Left lobe of liver (tissue), 2 donors: ENCODE measurements around the gene MUC20. TPM values are rescaled to one million over a fixed set of nuclear protein-coding genes. Genes with fewer than 3 reads are reported as not detected.

Source experiments
- ATAC-seq: fragments of 200-7000 bp; cut with Tn5 transposase; one replicate; pipeline ENCODE4 v1.9.1; 2020; ENCODE audit warnings: mild to moderate bottlenecking, moderate library complexity
- DNase-seq: peaks from one replicate; pipeline ENCODE4 v3.0.0-alpha.2; 2020; ENCODE audit warnings: low spot score
- total RNA-seq: library from RNA; stranded (reverse); gene quantifications from one replicate; pipeline ENCODE4 v1.2.1, GENCODE V29; 2021
- donor health status: DM: no; HTN: no; CAD: no; lungs with moderate emphysema.
- donor health status: DM: no; HTN: yes; CAD: no.

MUC20 gene
- total RNA-seq, 1 donor from 2014 or later, result 29.6 TPM

DNA sequence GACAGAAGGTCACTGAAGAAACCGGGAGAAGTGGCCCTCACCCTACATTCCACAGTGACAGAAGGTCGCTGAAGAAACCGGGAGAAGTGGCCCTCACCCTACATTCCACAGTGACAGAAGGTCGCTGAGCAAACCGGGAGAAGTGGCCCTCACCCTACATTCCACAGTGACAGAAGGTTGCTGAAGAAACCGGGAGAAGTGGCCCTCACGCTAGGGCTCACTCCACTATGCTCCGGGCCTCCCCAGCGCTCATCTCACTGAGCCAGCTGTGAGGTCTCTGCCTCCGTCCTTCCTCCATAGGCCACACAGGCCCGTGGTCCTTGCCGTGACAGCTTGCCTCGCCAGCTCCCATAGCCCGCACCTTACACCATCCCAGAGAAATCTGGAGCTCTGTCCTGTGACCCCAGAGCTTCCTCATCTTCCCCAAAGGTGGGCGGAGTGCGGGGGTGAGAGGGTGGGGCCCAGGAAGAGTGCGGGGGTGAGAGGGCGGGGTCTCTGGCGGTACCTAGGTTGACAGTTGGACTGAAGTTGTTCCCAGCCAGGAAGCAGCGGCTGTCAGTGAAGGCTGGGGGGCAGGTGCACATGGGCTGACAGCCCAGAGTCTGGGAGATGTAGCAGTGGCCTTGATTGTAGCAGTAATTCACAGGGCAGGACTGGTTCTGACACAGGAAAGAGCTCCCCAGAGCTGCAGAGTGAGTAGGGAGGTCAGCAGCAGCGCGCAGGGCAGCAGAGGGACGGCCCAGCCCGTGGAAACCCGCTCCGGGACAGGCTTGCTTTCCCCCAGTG, 32.0 kb downstream of the MUC20 start:
- DNase-seq, result no peak

DNA sequence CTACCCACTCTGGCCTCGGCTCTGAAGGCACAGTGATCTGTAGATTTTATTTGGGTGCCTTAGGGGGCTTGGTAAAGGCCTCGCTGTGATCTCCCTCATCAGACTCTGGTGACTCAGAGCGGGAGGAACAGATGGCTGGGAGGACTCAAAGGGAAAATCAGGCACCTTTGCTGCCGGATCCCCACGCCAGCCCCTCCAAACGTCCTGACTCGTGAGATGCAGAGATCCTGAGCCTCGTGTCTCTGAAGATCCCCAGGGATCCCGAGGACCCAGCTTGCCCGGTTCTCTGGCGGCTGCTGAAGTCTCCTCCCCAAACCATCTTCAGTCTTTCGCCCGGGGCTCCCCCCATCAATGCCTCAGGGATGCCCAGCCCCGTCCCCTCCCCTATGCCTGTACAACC, 32.8 kb downstream of the MUC20 start:
- ATAC-seq, result no peak
- DNase-seq, result no peak

More for the DNA sequence above, 32.0 kb downstream of the MUC20 start:
- no peak for ATAC-seq

- ATAC-seq (peak; percentile 14), DNase-seq (no peak)
Observed at GRCh38 chr3:195754141-195754540, 33.4 kb downstream of the MUC20 start.

DNA sequence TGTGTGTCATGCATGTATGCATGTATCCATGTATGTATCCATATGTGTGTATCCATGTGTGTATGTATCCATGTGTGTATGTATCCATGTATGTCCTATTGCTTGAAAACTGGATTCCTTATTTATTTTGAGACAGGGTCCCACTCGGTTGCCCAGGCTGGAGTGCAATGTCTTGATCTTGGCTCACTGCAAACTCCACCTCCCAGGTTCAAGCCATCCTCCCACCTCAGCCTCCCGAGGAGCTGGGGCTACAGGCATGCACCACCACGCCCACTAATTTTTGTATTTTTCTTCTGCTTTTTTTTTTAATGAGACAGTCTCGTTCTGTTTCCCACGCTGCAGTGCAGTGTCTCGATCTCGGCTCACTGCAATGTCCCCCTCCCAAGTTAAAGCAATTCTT, 34.1 kb downstream of the MUC20 start:
- ATAC-seq (no peak), DNase-seq (no peak)

DNA sequence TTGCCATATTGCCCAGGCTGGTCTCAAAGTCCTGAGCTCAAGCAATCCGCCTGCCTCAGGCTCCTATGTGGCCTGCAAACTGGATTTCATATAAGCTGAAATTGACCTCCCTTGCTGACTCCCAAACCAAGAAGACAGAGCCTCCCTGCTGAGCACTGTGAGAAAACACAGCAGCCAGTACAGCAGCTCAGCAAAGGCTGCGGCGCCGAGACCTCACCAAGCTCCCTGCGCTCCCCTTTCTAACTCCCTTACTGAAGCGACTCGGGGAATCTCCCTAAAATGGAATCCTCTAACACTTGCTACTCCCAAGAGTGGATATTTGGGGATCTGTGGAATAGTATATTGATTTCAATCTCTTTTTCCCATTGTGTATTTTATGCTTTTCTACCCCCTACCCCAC, 34.6 kb downstream of the MUC20 start:
- no peak for ATAC-seq
- no peak for DNase-seq

- DNase-seq (no peak), ATAC-seq (no peak)
Observed at GRCh38 chr3:195755791-195756676, 35.3 kb downstream of the MUC20 start.

DNA sequence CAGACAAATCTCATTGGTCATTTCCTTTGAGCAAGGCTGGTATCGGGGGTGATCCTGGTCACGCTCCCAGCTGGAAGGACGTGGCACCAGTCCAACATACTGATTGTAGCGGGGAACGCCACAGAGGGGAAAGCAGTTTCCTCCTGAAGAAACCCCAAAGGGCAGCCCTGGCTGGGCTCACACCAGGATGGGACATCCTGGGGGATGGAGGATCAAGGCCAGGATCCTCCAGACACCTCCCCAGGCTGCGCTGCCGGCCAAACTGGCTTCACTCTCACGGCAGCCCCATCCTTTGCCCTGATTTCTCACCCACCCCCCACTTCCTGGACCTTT, 36.6 kb downstream of the MUC20 start:
- ATAC-seq (no peak), DNase-seq (no peak)

DNA sequence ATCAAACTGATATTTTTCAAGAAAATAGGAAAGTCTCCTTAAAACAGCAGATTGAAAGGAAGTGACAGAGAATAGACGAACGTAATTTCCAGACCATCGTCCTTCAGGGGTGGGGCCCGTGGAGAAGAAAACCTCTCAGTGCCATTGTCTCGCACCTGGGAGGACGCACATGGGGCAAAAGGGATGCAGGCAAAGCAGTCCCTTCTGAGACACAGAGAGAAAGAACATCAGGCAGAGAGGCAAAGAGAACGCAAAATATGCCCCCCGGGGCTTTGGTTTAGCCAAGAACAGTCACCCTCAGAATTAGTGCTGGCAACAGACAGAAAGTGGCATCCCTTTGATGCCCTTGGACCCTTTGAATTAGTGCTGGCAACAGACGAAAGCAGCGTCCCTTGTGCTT, 37.0 kb downstream of the MUC20 start:
- DNase-seq (no peak), ATAC-seq (no peak)

DNA sequence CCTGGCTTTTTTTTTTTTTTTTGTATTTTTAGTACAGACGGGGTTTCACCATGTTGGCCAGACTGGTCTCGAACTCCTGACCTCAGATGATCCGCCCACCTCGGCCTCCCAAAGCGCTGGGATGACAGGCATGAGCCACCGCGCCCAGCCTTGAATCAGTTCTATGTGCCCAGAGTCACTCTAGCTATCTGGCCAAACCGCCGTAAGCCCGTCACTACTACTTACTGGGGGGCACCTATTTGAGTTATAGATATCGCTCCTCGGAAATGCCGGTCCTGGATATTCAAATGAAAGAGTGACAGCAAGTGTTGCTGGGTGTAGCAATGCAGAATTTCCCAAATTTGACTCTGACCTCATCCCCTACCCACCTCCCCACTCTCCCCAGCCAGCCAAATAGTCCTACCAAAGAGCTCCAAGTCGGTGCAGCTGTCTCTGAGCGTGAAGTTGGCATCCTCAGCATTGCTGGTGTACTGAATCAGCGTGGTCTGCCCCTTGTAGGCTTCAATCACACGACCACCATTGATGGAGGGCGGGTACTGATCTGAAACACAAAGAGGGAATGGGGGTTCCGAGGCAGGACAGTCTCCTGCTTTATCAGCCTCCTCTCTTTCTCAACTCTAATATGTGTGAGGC, 38.1 kb downstream of the MUC20 start:
- ATAC-seq (no peak), DNase-seq (no peak)

DNA sequence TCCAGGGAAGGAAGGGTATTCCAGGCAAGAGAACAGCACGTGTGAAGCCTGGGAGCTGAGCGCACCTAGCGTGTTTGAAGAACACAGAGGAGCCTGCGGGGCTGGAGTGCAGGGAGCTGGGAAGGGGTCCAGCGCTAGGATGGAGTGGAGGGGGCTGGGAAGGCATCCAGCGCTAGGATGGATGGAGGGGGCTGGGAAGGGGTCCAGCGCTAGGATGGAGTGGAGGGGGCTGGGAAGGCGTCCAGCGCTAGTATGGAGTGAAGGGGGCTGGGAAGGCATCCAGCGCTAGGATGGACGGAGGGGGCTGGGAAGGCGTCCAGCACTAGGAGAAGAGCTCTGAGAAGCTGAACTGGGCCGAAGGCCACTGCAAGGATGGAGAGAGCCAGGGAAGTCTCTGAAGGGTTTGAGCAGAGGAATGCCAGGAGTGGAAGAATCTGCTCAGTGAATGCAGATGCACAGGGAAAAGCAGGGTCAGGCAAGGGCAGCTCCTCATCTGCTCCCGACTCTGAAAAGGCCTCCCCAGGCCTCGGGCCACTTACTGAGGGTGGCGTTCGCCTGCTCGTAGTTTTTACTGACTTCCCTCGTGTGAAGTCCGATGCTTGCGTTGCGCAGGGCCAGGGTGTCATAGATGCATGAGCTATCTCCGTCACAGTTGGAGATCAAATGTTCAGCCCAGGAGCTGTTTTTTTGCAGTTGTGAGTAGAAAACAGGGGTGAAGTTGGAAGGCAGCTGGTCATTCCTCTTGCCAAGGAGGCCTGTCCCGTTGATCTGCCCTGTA, 39.8 kb downstream of the MUC20 start:
- ATAC-seq, result no peak
- DNase-seq, result no peak

DNA sequence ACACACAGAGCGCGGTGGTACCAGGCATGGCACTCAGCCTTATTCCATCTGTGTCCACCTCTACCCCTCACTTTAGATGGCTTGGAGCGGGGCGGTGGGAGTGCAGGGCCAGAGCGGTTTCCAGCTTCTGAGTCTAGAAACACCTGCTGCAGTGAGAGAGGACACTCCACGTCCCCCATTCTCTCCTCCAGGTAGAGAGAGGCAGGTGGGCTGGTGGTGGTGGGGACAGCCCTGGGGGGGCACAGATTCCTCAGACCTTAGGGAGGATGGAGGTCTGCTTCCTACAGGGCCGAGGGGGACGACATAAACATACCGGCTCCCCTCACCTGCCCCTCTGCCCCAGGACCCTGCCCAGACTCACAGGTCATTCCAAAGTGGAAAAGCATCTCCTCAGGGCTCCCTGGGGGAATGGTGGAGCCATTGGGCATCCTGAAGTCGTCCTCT, 40.4 kb downstream of the MUC20 start:
- DNase-seq, result no peak
- ATAC-seq, result no peak

DNA sequence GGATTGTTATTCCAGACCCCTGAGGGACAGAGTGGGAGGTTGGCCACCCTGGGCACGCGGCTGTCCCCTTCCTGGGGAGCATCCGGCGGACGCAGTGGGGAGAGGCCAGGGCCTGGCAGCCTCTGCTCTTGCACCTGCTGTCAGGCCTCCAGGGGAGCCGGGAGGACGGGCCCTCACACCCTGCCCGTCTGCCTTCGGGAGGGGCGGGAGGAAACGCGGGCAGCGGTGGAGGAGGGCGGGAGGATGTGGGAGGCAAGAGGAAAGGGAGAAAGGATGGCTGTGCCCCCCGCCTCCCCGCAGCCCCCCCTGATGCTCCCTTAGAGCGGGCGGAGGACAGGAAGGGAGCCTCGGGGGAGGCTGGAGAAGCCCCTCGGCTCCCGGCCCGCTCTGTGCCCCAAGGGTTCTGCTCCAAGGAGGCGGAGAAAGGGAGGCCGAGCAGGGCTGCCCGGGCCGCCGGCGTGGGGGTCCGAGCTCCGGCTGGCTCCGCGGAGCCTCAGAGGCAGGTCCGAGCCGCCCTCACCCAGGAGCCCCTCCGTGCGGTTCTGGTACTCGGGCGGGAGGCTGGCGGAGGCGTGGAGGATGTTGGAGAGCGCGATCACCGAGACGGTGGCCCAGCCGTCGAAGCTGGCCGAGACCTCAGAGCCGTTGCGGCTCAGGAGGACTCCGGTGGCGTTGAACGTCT, 40.9 kb downstream of the MUC20 start:
- DNase-seq (no peak), ATAC-seq (no peak)

DNA sequence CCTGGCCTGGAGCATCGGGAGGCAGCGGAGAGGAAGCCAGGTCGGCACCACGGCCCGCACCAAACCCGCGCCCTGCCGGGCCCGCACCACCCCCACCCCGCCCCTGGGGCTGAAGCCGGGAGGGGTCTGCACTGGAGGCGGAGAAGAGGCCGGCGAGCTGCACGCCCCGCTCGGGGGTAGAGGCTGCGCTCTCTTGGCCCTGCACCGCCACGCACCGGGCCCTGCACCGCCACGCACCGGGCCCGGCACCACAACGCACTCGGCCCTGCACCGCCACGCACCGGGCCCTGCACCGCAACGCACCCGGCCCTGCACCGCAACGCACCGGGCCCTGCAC, 41.4 kb downstream of the MUC20 start:
- DNase-seq (no peak), ATAC-seq (no peak)

DNA sequence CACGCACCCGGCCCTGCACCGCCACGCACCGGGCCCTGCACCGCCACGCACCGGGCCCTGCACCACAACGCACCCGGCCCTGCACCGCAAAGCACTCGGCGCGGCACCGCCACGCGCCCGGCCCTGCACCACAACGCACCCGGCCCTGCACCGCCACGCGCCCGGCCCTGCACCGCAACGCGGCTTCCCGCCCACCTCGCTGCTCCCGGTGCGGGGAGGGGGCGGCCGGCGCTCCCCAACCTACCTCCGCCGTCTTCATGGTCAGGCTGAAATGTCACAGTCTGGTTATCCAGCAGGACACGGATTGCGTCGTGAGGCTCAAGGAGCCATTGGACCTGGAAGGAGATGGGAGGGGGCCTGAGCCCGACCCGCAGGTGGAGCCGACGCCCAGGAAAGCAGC, 41.8 kb downstream of the MUC20 start:
- ATAC-seq (no peak), DNase-seq (no peak)

DNA sequence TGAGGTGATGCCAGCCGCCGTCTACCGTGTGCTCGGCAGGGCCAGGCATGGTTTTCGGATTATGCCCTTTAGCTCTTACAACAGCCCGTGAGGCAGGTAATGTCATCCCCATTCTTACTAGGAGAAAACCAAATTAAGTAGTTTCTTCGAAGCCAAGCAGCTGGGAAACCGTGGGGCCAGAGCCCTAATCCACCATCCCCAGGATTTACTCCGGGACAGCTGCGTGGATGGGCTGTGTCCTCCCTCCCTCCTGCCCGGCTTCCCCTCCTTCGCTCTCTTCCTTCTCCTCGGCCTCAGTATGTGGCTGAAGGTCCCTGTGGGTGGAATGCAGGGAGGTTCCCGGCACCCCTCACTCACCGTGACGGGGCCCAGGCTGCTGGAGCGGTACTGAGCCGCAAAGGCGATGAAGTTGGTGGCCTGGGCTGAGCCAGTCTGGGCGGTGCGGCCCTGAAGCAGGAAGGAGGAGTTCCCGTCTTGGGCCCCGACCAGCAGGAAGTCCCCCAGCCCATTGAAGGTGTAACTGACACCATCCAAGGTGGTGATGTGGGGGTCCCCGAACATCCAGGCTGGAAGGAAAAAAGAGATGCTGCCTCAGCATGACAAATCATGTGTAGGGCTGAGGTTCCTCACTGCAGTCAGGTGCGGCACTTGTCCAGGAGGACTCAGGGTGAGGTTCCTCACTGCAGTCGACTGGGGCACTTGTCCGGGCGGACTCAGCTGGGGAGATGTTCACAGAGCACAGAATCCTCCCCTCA, 42.5 kb downstream of the MUC20 start:
- DNase-seq (no peak), ATAC-seq (no peak)

DNA sequence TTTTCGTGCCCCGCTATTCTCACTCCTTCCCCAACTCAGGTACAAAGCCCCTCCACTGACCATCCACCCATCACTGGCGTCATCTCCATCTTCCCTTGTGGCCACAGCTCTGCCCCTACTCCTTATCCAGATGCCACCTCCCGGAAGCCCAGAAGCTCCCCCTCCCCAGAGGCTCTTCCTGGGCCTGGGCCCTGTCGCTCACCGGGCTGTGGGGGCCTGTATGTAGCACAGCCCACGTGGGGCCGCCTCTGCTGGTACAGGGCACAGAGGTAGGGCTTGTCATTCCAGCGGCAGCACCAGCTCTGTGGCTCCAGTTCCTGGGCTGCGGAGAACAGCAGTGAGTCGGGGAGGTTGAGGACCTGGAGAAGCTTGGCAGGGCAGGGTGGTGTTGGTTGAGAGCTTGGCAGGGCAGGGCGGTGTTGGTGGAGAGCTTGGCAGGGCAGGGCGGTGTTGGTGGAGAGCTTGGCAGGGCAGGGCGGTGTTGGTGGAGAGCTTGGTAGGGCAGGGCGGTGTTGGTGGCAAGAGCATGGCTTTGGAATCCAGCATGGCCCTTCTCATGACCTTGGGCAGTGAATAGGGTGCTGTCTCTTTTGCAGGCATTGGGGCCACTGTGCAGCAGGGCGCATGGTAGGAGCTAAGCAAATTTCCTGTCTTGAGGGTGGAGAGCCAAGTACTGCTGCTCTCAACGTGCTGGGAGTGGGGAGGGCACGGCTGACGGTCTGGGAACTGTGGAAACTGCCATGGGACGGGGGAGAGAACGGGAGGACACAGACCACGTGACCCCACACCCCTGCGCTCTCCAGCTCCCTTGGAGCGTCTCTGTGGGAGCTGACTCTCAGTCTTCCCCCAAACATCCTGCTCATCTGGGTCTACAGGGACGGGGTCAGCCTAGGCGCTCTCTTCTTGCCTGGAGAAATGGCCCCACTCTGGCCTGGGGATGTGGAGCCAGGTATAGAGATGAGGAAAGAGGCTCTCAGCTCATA, 43.4 kb downstream of the MUC20 start:
- DNase-seq (no peak), ATAC-seq (no peak)

DNA sequence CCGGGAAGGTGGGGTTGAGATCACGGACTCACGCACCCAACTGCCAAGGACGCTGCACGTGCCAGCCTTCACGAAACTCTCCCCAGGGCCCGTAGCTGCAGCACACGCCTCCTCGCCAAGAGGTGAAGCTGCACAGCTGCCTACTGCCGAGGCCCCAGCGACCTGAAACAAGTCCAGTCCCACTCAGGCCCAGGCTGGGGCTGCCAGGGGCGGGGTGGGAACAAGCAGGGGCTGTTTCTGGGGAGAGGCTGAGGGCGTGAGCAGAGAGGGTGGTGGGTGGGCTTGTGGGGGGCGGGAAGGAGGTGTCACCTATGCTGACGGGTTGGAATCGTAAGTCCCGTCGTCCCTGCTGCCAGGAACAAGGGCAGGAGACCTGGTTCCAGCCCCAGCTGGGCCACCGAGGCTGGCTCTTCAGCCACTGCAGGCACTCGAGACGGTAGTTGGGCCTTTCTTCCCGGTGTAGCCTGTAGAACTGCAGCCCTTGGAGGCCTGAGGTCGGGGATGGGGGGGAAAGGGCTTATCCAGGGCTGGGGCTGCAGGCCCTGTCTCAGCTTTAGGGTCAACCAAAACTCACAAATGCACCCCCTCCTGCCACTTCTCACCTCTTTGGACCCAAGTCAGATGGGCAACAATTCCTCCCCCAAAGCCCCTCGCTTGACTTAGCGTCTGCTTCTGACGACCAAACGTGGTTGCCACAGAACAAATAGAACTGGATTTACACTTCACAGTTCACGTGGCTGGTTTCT, 44.4 kb downstream of the MUC20 start:
- ATAC-seq, result no peak

GRCh38 chr3:195766671-195767070, 45.9 kb downstream of the MUC20 start:
- ATAC-seq (no peak), DNase-seq (no peak)

More for the DNA sequence above, 44.4 kb downstream of the MUC20 start:
- DNase-seq, result no peak
